ENCODE data around the gene SEC11A. TPM values are rescaled to one million over a fixed set of nuclear protein-coding genes. Genes with fewer than 3 reads are reported as not detected.
"Not testable (repeated sequence)": the region's sequence is repeated elsewhere in the genome, so short reads cannot be mapped to it uniquely, and the experiment has no call there.

SEC11A gene
- 100 to 1,000 TPM in 1 of 2 experiments, 10 to 100 TPM in 1; 66.6 to 111 TPM for total RNA-seq

- H3K4me1 Mint-ChIP-seq, result peaks cover 54% of the 10 kb centered on the region
- DNase-seq (peak; percentile 94), ATAC-seq (peak; percentile 89)
- CTCF ChIA-PET, result interaction anchor here (0.9 to 6.0 kb wide), 9 partner anchors 9 to 63 kb away, joined by 3 to 46 read pairs (median 6); partner anchors contain the start of gene WDR73
- intact Hi-C loops (cut with DNase I, micrococcal nuclease), result loop anchor here (1.0 to 5.0 kb wide), 11 partner anchors 19 to 265 kb away; partner anchors contain the start of genes WDR73 (in 2 of the 2), ZNF592 (in 2 of the 2), NMB (in 1 of the 2) and PDE8A (in 1 of the 2)
- H3K27ac Mint-ChIP-seq, result peak within 1 kb of the TSS; percentile 97
- peak within 1 kb of the TSS; percentile 98 for H3K4me3 Mint-ChIP-seq
- POLR2A ChIA-PET, result interaction anchor here (0.5 to 3.5 kb wide), 10 partner anchors 11 to 84 kb away, joined by 3 to 37 read pairs (median 4); partner anchors contain the start of genes WDR73 and ZNF592
- no peaks in the 10 kb centered on the region for H3K9me3 Mint-ChIP-seq (ENCODE audit: low read depth)
- peaks cover 21% of the 10 kb centered on the region for H3K36me3 Mint-ChIP-seq (ENCODE audit: low read depth)
- H3K27me3 Mint-ChIP-seq, result no peaks in the 10 kb centered on the region
Observed at GRCh38 chr15:84716036-84716732, at the start of gene SEC11A. Gene SEC11A (minus strand): TSS chr15:84716139. CDS start chr15:84716075, 64 bp downstream.

- H3K4me3 Mint-ChIP-seq, result no peak overlapping the region
- no peaks in the 10 kb centered on the region for H3K9me3 Mint-ChIP-seq (ENCODE audit: low read depth)
- peaks cover 39% of the 10 kb centered on the region for H3K36me3 Mint-ChIP-seq (ENCODE audit: low read depth)
- intact Hi-C loops (cut with DNase I, micrococcal nuclease), result no loop called here
- H3K27me3 Mint-ChIP-seq, result no peaks in the 10 kb centered on the region
- no peak overlapping the region for H3K27ac Mint-ChIP-seq
- DNase-seq (no peak), ATAC-seq (no peak)
- peaks cover 26% of the 10 kb centered on the region for H3K4me1 Mint-ChIP-seq
- ChIA-PET CTCF (interaction anchor here (0.6 to 0.7 kb wide), 2 partner anchors 153 to 295 kb away, joined by 3 read pairs; no protein-coding TSS in a partner anchor), POLR2A (no interaction called here)
Observed at GRCh38 chr15:84765675-84766074, 49.7 kb upstream of the SEC11A start.

GRCh38 chr15:84764989-84765388 is 49.0 kb upstream of the SEC11A start:
- ATAC-seq (no peak), DNase-seq (no peak)
- H3K36me3 Mint-ChIP-seq (ENCODE audit: low read depth), result peaks cover 39% of the 10 kb centered on the region
- POLR2A ChIA-PET, result no interaction called here
- H3K4me1 Mint-ChIP-seq, result peaks cover 23% of the 10 kb centered on the region
- no peaks in the 10 kb centered on the region for H3K27me3 Mint-ChIP-seq
- intact Hi-C loops (cut with DNase I, micrococcal nuclease), result loop anchor here (5.0 kb wide), 3 partner anchors 48 to 163 kb away; partner anchors contain the start of genes ZSCAN2 (in 2 of the 2) and SEC11A (in 1 of the 2)
- CTCF ChIA-PET, result interaction anchor here (0.7 to 1.7 kb wide), 3 partner anchors 153 to 166 kb away, joined by 3 to 5 read pairs (median 4); no protein-coding TSS in a partner anchor
- no peaks in the 10 kb centered on the region for H3K9me3 Mint-ChIP-seq (ENCODE audit: low read depth)
- H3K4me3 Mint-ChIP-seq, result no peak overlapping the region
- peak overlapping the region; percentile 66 for H3K27ac Mint-ChIP-seq

- ATAC-seq (no peak), DNase-seq (no peak)
- no peaks in the 10 kb centered on the region for H3K9me3 Mint-ChIP-seq (ENCODE audit: low read depth)
- peaks cover 39% of the 10 kb centered on the region for H3K36me3 Mint-ChIP-seq (ENCODE audit: low read depth)
- H3K4me3 Mint-ChIP-seq, result no peak overlapping the region
- H3K27me3 Mint-ChIP-seq, result no peaks in the 10 kb centered on the region
- CTCF ChIA-PET, result interaction anchor here (0.9 to 1.7 kb wide), 3 partner anchors 9 to 165 kb away, joined by 3 to 5 read pairs (median 4); no protein-coding TSS in a partner anchor
- H3K27ac Mint-ChIP-seq, result peak overlapping the region; percentile 66
- intact Hi-C loops (cut with DNase I, micrococcal nuclease), result loop anchor here (5.0 kb wide), 3 partner anchors 47 to 162 kb away; partner anchors contain the start of genes ZSCAN2 (in 2 of the 2) and SEC11A (in 1 of the 2)
- H3K4me1 Mint-ChIP-seq, result peaks cover 21% of the 10 kb centered on the region
- POLR2A ChIA-PET, result no interaction called here
Observed at GRCh38 chr15:84764585-84764984, 48.6 kb upstream of the SEC11A start.

- peaks cover 11% of the 10 kb centered on the region for H3K4me1 Mint-ChIP-seq
- H3K27ac Mint-ChIP-seq, result no peak overlapping the region
- no peak for ATAC-seq
- intact Hi-C loops (cut with DNase I, micrococcal nuclease), result loop anchor here (1.0 to 5.0 kb wide), 5 partner anchors 46 to 161 kb away; partner anchors contain the start of genes ZSCAN2 (in 2 of the 2), SEC11A (in 1 of the 2) and WDR73 (in 1 of the 2)
- H3K4me3 Mint-ChIP-seq, result no peak overlapping the region
- H3K27me3 Mint-ChIP-seq, result no peaks in the 10 kb centered on the region
- POLR2A ChIA-PET, result interaction anchor here (0.6 to 1.0 kb wide), 2 partner anchors 28 to 192 kb away, joined by 3 to 4 read pairs; no protein-coding TSS in a partner anchor
- H3K9me3 Mint-ChIP-seq (ENCODE audit: low read depth), result no peaks in the 10 kb centered on the region
- peaks cover 28% of the 10 kb centered on the region for H3K36me3 Mint-ChIP-seq (ENCODE audit: low read depth)
- no peak for DNase-seq
- CTCF ChIA-PET, result no interaction called here
Observed at GRCh38 chr15:84762840-84763572, 47.1 kb upstream of the SEC11A start.

- Mint-ChIP-seq H3K27me3 (no peaks in the 10 kb centered on the region), H3K36me3 (ENCODE audit: low read depth) (peaks cover 21% of the 10 kb centered on the region), H3K4me1 (peaks cover 14% of the 10 kb centered on the region), H3K27ac (no peak overlapping the region), H3K4me3 (no peak overlapping the region), H3K9me3 (ENCODE audit: low read depth) (no peaks in the 10 kb centered on the region)
- ATAC-seq (peak; percentile 83), DNase-seq (peak; percentile 28)
- ChIA-PET CTCF (interaction anchor here (0.9 kb wide), 1 partner anchor 106 kb away, joined by 3 read pairs; no protein-coding TSS in a partner anchor), POLR2A (no interaction called here)
- intact Hi-C loops (cut with DNase I, micrococcal nuclease), result loop anchor here (1.0 to 5.0 kb wide), 6 partner anchors 26 to 159 kb away; partner anchors contain the start of genes ZSCAN2 (in 2 of the 2), SEC11A (in 1 of the 2) and WDR73 (in 1 of the 2)
Observed at GRCh38 chr15:84761607-84762131, 45.7 kb upstream of the SEC11A start.

- CTCF ChIA-PET, result interaction anchor here (0.6 to 1.6 kb wide), 2 partner anchors 13 to 102 kb away, joined by 3 to 6 read pairs; no protein-coding TSS in a partner anchor
Observed at GRCh38 chr15:84760219-84760618, 44.3 kb upstream of the SEC11A start.

GRCh38 chr15:84759018-84759417 is 43.1 kb upstream of the SEC11A start:
- H3K4me3 Mint-ChIP-seq, result no peak overlapping the region
- H3K9me3 Mint-ChIP-seq (ENCODE audit: low read depth), result no peaks in the 10 kb centered on the region
- H3K36me3 Mint-ChIP-seq (ENCODE audit: low read depth), result peaks cover 8% of the 10 kb centered on the region
- POLR2A ChIA-PET, result no interaction called here
- peaks cover 22% of the 10 kb centered on the region for H3K4me1 Mint-ChIP-seq
- CTCF ChIA-PET, result interaction anchor here (0.6 kb wide), 1 partner anchor 105 kb away, joined by 3 read pairs; the partner anchor contains the start of gene WDR73
- no peaks in the 10 kb centered on the region for H3K27me3 Mint-ChIP-seq
- DNase-seq, result no peak
- intact Hi-C loops (cut with DNase I, micrococcal nuclease), result no loop called here
- H3K27ac Mint-ChIP-seq, result no peak overlapping the region
- ATAC-seq, result no peak

More at GRCh38 chr15:84760219-84760618, 44.3 kb upstream of the SEC11A start:
- Mint-ChIP-seq H3K9me3 (ENCODE audit: low read depth) (no peaks in the 10 kb centered on the region), H3K27ac (no peak overlapping the region), H3K36me3 (ENCODE audit: low read depth) (peaks cover 16% of the 10 kb centered on the region), H3K27me3 (no peaks in the 10 kb centered on the region), H3K4me3 (no peak overlapping the region), H3K4me1 (peaks cover 23% of the 10 kb centered on the region)
- DNase-seq (no peak), ATAC-seq (peak; percentile 49)
- POLR2A ChIA-PET, result no interaction called here
- intact Hi-C loops (cut with DNase I, micrococcal nuclease), result loop anchor here (1.0 to 5.0 kb wide), 5 partner anchors 11 to 158 kb away; partner anchors contain the start of genes SEC11A (in 2 of the 2) and ZSCAN2 (in 2 of the 2)

- DNase-seq, result no peak
- Mint-ChIP-seq H3K27me3 (no peaks in the 10 kb centered on the region), H3K4me3 (no peak overlapping the region), H3K27ac (peak overlapping the region; percentile 44), H3K36me3 (ENCODE audit: low read depth) (peaks cover 20% of the 10 kb centered on the region), H3K4me1 (peaks cover 46% of the 10 kb centered on the region), H3K9me3 (ENCODE audit: low read depth) (peaks cover 2% of the 10 kb centered on the region)
- ATAC-seq, result peak; percentile 64
- ChIA-PET CTCF (interaction anchor here (0.6 to 1.1 kb wide), 4 partner anchors 15 to 1994 kb away, joined by 3 to 4 read pairs (median 4); no protein-coding TSS in a partner anchor), POLR2A (interaction anchor here (1.1 to 1.3 kb wide), 2 partner anchors 39 to 102 kb away, joined by 3 to 4 read pairs; partner anchors contain the start of gene WDR73)
- intact Hi-C loops (cut with DNase I, micrococcal nuclease), result loop anchor here in 1 of 2 experiments (2.0 kb wide), 1 partner anchor 19 kb away; no protein-coding TSS in a partner anchor
Observed at GRCh38 chr15:84755736-84756527, 40.0 kb upstream of the SEC11A start.

GRCh38 chr15:84754889-84755288 is 39.0 kb upstream of the SEC11A start:
- H3K27ac Mint-ChIP-seq; DNase-seq; H3K27me3 Mint-ChIP-seq; H3K9me3 Mint-ChIP-seq (ENCODE audit: low read depth); intact Hi-C loops (cut with DNase I, micrococcal nuclease); H3K4me3 Mint-ChIP-seq; ATAC-seq: not testable (repeated sequence)
- CTCF ChIA-PET, result interaction anchor here (0.7 kb wide), 1 partner anchor 85 kb away, joined by 3 read pairs; no protein-coding TSS in a partner anchor
- Mint-ChIP-seq H3K36me3 (ENCODE audit: low read depth) (peaks cover 23% of the 10 kb centered on the region), H3K4me1 (peaks cover 53% of the 10 kb centered on the region)
- POLR2A ChIA-PET, result interaction anchor here (0.7 to 1.1 kb wide), 2 partner anchors 72 to 101 kb away, joined by 3 read pairs; partner anchors contain the start of gene WDR73
